Astrocyte of the hippocampus (primary cell): ENCODE results near the gene ZBTB1.
A peak's percentile ranks its signal among the peaks of the same experiment; 100 is the strongest.
"Not testable (repeated sequence)": the region's sequence is repeated elsewhere in the genome, so short reads cannot be mapped to it uniquely, and the experiment has no call there.

Experiments
- DNase-seq: peaks from one replicate; pipeline ENCODE4 v3.0.0; 2011; ENCODE audit warnings: low read depth, low spot score

The ZBTB1 gene

GRCh38 chr14:64569138-64569631, 64.6 kb downstream of the ZBTB1 start:
- peak; percentile 90 for DNase-seq

- not testable (repeated sequence) for DNase-seq
These were observed 65.1 kb downstream of the ZBTB1 start for GRCh38 chr14:64569646-64570045.

- DNase-seq: no peak
These were observed 68.0 kb downstream of the ZBTB1 start for GRCh38 chr14:64572386-64573104.

GRCh38 chr14:64573109-64573508, 68.5 kb downstream of the ZBTB1 start:
- DNase-seq: peak; percentile 81
